AG04449 (cell line): ENCODE results near the gene ZNF785.
A peak's percentile ranks its signal among the peaks of the same experiment; 100 is the strongest.

Experiments
- CTCF ChIA-PET: fragments of 350-600 bp; formaldehyde crosslinking; extraction: SDS; loops from one replicate; lab custom pipeline; 2021; ENCODE audit warnings: antibody characterized with exemption; lab: Yijun Ruan, JAX
- POLR2A ChIA-PET: fragments of 400-600, 350-600 bp; formaldehyde crosslinking; extraction: SDS; loops from one replicate; lab custom pipeline; 2020; ENCODE audit warnings: antibody characterized with exemption, inconsistent platforms; lab: Yijun Ruan, JAX
- DNase-seq: peaks from one replicate; pipeline ENCODE4 v3.0.0-alpha.2; 2010; ENCODE audit warnings: low read depth, low spot score
- H3K4me3 ChIP-seq: 2 replicates; pipeline ENCODE4 v1.5.1; 2011; ENCODE audit warnings: low read depth, mild to moderate bottlenecking, control low read depth, low read length
- CTCF ChIP-seq: IDR thresholded peaks from one replicate; pipeline ENCODE4 v1.5.1; 2011; ENCODE audit warnings: mild to moderate bottlenecking, moderate library complexity, low read length, control low read depth, inconsistent platforms; ENCODE audit not compliant: insufficient read depth; ENCODE audit errors: missing control alignments

ZNF785 gene

GRCh38 chr16:30562021-30562420 lies 23.5 kb downstream of the ZNF785 start:
- POLR2A ChIA-PET: no interaction called here
- no peak for TF ChIP-seq CTCF
- H3K4me3 ChIP-seq: no peak overlapping the region
- CTCF ChIA-PET: no interaction called here
- DNase-seq: no peak

GRCh38 chr16:30561089-30561816 lies 24.2 kb downstream of the ZNF785 start:
- no peak for DNase-seq
- ChIA-PET POLR2A (no interaction called here), CTCF (no interaction called here)
- H3K4me3 ChIP-seq: no peak overlapping the region; the same call in 1 of the 2 replicates
- TF ChIP-seq CTCF: no peak

GRCh38 chr16:30559690-30560089 lies 25.8 kb downstream of the ZNF785 start:
- TF ChIP-seq CTCF: no peak
- POLR2A ChIA-PET: no interaction called here

GRCh38 chr16:30558789-30559377 lies 26.6 kb downstream of the ZNF785 start:
- H3K4me3 ChIP-seq: peak overlapping the region; percentile 40
- DNase-seq: no peak
- ChIA-PET CTCF (interaction anchor here (0.8 to 2.6 kb wide), 8 partner anchors 8 to 129 kb away, joined by 3 to 27 read pairs (median 6); partner anchors contain the start of genes DCTPP1, ZNF688 and ZNF747), POLR2A (interaction anchor here (0.7 to 2.4 kb wide), 6 partner anchors 13 to 371 kb away, joined by 3 to 23 read pairs (median 3); partner anchors contain the start of genes CD2BP2, ZNF688, ZNF689 and ZNF747)
- no peak for TF ChIP-seq CTCF

More at GRCh38 chr16:30559690-30560089, 25.8 kb downstream of the ZNF785 start:
- CTCF ChIA-PET: no interaction called here
- H3K4me3 ChIP-seq: no peak overlapping the region
- DNase-seq: no peak

- DNase-seq: peak; percentile 71
- peak within 1 kb of the TSS; percentile 76 for H3K4me3 ChIP-seq
- ChIA-PET CTCF (interaction anchor here (0.8 to 2.6 kb wide), 9 partner anchors 9 to 128 kb away, joined by 3 to 27 read pairs (median 4); partner anchors contain the start of genes DCTPP1, ZNF688 and ZNF747), POLR2A (interaction anchor here (0.6 to 2.4 kb wide), 7 partner anchors 13 to 370 kb away, joined by 3 to 23 read pairs (median 3); partner anchors contain the start of genes CD2BP2, DCTPP1, ZNF688 and ZNF689)
- no peak for TF ChIP-seq CTCF
Observed at GRCh38 chr16:30557957-30558788, 27.3 kb downstream of the ZNF785 start, which contains the start of gene ZNF764. Gene ZNF764, minus strand, starts transcription at chr16:30558374. Its CDS starts 192 bp downstream, at chr16:30558182.
